GM21619 (cell line): ENCODE data around the gene VPS36.
"Not testable (repeated sequence)": the region's sequence is repeated elsewhere in the genome, so short reads cannot be mapped to it uniquely, and the experiment has no call there.

Source experiments
- ATAC-seq: cut with Tn5 transposase; IDR thresholded peaks from one replicate; pipeline ENCODE4 v1.9.1; 2021; ENCODE audit not compliant: unreplicated experiment

Gene VPS36, protein sequence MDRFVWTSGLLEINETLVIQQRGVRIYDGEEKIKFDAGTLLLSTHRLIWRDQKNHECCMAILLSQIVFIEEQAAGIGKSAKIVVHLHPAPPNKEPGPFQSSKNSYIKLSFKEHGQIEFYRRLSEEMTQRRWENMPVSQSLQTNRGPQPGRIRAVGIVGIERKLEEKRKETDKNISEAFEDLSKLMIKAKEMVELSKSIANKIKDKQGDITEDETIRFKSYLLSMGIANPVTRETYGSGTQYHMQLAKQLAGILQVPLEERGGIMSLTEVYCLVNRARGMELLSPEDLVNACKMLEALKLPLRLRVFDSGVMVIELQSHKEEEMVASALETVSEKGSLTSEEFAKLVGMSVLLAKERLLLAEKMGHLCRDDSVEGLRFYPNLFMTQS

DNA sequence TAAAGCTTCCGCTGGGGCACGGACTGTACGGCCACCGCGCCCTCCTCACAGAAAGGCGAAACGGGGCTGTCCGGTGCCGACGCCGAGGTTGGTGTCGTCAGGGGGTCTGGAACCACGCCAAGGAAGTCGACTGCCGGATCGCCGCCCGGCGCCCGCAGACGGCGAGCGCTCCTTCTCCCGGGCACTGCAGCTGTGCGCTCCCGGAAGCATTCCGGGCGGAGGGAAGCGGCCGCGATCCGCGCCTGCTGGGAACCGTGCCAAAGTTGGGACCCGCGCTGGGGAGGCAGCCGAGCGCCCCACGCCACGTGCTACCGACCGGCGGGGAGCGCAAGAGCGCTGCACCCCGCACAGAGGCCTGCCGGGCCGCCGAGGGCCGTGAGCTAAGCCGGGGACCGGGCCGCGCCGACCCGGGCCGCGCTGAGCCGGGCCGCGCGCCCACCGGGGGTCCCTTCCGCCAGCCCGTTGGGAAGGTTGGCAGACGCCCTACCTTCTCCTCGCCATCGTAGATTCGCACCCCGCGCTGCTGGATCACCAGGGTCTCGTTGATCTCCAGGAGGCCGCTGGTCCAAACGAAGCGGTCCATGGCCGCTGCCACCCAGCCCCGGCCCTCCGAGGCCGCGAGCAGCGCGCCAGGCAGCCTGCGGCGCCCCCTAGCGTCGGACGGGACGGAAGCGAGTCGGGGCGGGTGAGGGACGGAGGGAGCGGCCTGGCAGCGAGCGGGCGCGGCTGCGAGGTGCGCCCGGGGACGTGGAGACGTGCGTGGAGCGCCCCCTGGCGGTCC, at the start of gene VPS36:
Gene VPS36 (minus strand): TSS at position 623 of the 781 bp plus-strand sequence. CDS start 40 bp downstream, at position 583.
- peak; percentile 63 for ATAC-seq

DNA sequence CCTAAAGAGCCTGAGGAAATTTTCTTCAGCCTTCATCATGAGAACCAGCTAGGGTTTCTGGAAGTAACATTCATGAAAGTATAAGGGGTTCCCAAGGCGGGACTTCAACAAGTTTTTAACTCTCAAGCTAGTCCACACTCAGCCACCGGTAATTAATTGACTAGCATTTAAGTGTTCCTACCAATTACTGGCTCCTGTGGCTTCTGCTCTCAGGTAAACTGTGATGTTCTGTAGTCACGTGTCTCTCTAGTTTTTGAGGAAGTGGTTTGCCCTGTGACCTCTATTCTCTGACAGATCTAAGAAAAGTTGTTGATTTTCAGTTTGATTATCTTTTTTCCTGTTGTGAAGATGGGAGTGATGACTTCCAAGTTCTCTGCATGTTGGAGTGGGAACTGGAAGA, 47.5 kb upstream of the VPS36 start:
- peak; percentile 92 for ATAC-seq

DNA sequence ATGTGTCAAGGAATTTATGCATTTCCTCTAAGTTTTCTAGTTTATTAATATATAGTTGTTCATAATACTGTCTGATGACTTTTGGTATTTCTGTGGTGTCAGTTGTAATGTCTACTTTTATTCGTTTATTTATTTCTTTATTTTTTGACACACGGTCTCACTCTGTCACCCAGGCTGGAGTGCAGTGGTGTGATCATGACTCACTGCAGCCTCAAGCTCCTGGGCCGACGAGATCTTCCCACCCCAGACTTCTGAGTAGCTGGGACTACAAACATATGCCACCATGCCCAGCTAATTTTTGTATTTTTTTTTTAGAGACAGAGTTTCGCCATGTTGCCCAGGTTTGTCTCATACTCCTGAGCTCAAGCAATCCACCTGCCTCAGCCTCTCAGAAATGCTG, 43.8 kb upstream of the VPS36 start:
- not testable (repeated sequence) for ATAC-seq

DNA sequence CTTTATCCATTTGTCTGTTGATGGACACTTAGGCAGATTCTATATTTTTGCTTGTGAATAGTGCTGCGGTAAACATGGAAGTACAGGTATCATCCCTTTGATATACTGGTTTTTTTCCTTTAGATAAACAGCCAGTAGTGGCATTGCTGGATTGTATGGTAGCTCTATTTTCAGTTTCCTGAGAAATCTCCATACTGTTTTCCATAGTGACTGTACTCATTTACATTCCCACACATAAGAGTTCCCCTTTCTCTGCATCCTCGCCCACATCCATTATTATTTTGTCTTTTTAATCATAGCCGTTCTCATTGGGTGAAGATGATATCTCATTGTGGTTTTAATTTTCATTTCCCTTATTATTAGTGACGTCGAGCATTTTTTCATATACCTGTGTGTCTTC, 40.6 kb upstream of the VPS36 start:
- not testable (repeated sequence) for ATAC-seq

DNA sequence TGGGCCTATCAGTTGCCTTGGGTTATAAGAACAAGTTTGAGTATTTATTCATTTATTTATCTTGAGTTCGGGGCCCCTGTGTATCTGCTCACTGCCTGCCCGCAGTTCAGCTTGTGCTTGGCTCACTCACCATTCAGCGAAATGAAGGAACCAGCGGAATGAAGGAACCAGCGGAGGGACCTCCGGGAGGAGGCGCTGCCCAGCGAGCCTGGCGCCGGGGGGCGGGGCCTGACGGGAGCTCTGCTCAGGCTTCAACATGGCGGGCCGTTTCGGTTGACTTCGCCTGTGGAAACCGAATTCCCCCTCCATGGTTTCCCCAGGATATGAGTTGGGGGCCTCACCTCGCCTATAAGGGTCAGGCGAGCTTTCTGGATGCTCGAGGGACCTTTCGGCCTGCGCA, 38.3 kb upstream of the VPS36 start:
- not testable (repeated sequence) for ATAC-seq

DNA sequence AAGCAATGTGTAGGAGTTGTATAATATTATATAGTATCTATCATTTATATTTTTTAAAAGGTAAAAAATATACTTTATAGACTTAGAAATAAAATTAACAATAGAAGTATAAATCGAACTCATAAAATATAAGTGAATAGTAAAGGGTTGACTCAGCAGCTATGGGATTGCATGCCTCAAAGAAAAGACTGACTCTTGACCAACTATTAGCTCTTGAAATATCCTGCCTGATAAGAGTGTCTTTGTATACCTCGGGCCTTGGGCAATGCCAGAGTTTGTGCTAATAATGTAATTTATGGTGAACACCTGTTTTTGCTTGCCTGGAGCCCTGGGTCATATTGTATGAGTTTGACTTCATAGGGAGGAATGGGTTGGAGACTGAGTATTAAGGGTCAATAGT, 36.6 kb upstream of the VPS36 start:
- not testable (repeated sequence) for ATAC-seq

DNA sequence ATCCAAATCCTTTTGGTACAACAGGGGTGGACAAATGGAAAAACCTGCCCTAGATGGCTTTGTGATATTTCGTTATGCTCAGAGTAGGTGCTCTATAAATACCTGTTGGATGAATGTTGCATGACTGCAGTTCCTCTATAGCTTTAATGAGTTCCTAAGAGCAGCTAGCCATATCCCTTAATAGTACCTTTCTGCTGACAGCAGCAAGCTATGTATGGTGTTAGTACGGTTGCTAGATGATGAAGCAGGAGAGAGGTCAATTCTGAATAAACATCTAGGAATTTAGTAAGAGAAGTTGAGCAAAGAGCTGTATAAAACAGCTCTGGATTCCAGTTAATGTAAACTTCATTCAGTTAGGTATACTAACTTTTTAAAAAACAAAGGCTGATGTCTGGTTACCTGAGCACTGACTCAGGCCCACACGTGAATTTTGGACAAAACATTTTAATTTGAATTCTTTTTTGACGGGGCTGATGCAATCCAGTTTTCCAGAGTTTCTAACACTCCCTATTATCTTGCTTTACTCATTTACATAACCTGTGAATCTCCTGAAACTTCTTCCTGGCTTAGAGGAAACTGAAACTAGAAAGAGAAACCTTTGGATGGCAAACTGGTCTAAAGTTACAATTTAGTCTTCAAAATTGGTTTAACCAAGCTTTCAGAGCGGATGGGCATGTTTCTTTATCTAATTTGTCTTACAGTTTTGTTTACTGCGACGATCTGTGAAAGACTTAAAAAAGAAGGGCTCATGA, 30.4 kb upstream of the VPS36 start:
- not testable (repeated sequence) for ATAC-seq

DNA sequence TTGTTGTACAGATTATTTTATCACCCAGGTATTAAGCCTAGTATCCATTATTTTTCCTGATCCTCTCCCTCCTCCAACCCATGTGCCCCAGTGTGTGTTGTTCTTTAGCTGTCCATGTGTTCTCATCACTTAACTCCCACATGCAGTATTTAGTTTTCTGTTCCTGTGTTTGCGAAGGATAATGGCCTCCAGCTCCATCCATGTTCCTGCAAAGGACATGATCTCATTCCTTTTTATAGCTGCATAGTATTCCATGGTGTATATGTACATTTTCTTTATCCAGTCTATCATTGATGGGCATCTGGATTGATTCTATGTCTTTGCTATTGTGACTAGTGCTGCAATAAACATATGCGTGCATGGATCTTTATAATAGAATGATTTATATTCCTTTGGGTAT, 18.1 kb upstream of the VPS36 start:
- ATAC-seq, result not testable (repeated sequence)

DNA sequence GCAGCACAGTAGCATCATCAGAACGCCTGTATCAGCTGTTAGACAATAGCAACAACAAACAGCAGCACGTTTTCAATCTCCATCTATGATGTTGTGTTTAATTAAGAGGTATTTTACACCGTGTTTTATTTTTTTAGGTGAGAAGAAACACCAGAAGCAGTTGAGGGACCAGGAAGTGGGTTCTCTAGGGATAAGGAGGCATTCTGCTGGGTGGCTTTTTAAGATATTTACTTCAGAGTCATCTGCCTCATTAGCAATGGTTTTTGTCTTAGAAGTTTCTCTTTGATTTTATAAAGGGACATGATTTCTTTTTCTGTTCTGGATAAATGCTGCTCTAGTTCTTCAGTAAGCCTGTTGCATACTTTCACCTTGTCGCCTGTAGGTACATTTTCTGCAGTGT, 13.1 kb upstream of the VPS36 start:
- ATAC-seq, result no peak

DNA sequence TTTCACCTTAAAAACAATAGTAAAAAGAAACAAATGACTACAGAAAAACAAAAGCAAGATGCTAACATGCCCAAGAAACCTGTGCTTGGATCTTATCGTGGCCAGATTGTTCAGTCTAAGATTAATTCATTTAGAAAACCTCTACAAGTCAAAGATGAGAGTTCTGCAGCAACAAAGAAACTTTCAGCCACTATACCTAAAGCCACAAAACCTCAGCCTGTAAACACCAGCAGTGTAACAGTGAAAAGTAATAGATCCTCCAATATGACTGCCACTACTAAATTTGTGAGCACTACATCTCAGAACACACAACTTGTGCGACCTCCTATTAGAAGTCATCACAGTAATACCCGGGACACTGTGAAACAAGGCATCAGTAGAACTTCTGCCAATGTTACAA, 10.8 kb upstream of the VPS36 start:
- no peak for ATAC-seq

DNA sequence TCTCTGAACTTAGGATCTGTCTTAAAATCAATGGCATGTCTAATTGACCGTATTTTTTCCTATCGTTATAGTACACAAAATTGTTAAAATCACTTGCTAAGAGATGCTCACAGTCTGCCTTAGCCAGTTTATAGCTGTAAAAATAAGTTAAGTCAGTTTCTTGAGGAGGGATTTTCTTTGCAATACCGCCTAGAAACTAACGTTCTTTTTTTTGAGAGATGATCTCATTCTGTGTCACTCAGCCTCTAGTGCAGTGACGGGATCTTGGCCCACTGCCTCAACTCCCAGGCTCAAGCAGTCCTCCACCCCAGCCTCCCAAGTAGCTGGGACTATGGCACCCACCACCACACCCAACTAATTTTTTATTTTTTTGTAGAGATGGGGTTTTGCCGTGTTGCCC, 9.2 kb upstream of the VPS36 start:
- no peak for ATAC-seq

DNA sequence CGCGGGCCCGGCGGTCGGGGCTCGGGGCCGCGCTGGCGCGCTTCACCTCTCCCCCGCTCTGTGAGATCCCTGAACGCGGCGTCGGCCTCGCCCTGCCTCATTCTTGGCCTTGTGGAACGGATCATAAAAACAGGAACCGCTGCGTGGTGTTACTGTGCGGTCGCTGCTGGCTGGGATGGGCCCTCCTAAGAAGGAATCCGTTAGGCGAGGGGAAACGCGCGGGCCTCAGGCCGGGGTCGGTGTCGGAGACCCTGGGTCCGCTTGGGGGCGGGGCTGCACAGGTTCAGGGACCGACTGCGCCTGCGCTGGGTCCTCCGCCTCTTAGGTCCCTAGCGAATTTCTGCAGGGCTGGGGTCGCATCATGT, 5.2 kb upstream of the VPS36 start:
- peak; percentile 28 for ATAC-seq

DNA sequence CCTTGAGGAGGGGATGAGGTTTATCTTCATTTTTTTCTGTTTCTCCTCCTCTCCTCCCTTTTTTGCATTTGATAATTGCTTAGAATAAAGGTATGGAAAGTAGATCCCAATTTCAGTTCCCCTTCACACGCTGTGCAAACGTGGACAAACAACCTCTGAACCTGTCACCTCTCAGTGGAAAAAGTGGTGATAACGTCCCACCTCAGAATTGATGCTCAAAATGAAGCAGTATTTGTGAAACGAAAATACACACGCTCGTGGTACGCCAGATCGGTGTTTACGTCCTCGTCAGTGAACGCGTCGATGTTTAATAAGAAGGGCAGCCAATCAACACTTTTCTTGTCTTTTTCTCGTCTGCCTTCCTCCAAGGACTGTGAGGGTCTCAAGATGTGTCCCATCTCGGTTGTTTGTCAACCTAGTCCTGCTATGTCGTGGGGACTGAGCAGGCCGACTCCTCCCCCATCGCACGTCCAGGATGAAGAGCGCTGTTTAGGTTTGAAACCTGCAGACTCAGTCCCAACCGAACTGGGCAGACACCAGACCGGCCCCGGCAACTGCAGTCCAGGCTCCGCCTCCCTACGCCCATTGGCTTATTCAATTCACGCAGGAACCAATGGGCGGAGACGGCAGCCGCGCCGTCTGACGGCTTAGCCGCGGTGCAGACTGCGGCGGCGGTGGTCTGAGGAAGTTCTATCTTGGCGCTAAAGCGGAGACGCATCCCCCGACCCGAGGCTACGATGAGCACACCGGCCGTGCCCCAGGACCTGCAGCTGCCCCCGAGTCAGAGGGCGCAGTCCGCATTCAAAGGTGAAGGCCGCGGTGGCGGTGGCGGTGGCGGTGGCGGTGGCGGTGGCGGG, 4.6 kb upstream of the VPS36 start, which contains the start of gene CKAP2:
Gene CKAP2 (plus strand): TSS at position 659 of the 857 bp plus-strand sequence. CDS start 79 bp downstream, at position 738.
- ATAC-seq, result peak; percentile 75

DNA sequence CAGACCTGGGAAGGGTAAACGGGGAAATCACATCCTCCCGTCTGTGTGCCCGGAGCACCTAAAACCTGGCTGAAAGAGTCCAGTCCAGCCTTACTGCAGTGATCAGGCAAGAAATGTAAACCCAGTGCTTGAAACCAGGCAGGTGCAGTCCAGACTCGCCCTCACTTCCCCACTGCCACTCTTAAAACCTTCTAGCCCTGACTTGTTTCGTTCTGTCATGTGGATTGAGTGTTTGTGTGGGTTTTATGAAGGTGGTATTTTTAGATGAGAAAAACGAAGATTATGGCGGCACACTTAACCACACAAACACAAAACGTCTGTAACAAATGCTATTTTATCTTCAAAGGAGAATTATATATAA, 4.0 kb upstream of the VPS36 start:
- peak; percentile 23 for ATAC-seq

DNA sequence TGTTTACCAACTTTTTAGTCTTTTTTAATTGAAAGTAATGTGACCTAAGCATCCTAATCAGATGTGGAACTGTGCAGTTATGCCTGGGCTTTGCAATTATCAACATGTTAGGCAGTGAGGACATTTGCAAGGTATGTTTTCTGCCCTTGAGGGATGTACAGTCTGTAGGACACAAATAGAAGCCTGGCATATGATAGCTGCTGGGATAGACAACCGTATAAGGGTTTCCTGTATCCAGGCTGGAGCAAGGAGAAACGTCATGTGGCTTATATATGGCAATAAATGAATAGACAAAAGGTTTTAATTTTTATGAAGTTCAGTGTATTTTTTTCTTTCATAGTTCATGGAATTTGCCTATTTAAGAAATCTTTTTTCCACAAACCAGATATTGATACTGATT, 2.0 kb upstream of the VPS36 start:
- no peak for ATAC-seq

DNA sequence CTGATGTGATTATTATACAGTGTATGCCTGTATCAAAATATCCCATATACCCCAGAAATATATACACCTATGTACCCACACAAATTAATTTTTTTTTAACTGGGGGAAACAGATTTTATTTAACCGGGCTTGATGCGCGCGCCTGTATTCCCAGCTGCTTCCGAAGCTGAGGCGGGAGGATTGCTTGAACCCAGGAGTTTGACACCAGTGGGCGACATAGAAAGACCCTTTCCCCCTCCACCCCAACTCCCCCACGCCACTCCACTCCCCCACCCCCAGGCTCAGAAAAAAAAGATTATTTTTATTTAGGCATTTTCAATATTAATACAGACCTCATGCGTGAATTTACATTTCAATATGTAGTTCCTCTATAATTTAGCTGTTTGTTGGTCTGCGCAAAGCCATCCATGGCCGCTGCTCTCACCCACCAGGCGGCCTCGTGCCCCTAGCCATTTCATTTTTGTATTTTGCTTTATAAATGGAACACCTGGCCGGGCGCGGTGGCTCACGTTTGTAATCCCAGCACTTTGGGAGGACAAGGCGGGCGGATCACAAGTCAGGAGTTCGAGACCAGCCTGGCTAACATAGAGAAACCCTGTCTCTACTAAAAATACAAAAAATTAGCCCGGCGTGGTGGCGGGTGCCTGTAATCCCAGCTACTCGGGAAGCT, 836 bp upstream of the VPS36 start:
- ATAC-seq, result no peak

DNA sequence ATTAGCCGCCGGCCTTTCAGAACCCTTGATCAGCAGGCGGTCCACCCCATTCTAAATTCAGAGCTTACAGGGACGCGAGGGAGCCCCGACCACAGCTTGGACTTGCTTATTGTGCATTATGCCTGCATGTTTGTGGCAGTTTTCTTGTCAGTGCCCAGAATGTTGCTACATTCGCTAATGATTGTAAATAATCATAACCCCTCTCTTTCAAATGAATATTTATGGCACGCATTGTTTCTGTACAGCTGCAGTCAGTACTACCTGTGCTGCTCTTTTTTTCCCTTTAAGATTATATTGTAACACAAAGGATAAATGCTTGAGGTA, 321 bp upstream of the VPS36 start:
- no peak for ATAC-seq

DNA sequence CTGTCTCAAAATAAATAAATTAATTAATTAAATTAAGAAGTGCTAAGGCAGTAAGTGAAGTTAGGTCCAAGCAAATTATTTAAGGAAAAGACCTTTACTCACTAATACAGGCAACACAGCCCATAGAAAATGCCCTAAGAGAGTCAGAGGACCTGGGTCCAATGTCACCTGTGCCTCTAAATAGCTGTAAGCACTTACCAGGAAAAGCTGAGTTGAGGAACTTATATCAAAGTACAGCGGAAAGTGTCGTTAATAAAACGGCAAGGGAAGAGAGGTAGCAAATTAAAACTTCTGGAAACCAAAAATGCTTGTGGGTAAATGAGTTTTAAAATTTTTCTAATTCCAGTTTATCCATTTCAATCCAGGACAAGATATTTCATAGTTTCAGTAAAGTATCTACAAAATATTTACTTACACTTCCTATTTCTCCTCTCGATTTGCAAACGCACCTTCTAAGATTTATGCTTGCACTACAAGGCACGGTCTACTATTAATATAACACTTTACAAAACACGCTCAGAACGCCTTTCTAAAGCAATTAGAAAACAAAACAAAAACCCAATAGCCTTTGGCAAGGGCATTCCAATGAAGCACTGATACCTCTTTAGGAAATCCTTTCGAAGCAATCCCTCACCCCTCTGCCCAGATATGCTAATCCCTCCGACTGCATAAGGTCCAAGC, 963 bp downstream of the VPS36 start:
- ATAC-seq, result no peak

DNA sequence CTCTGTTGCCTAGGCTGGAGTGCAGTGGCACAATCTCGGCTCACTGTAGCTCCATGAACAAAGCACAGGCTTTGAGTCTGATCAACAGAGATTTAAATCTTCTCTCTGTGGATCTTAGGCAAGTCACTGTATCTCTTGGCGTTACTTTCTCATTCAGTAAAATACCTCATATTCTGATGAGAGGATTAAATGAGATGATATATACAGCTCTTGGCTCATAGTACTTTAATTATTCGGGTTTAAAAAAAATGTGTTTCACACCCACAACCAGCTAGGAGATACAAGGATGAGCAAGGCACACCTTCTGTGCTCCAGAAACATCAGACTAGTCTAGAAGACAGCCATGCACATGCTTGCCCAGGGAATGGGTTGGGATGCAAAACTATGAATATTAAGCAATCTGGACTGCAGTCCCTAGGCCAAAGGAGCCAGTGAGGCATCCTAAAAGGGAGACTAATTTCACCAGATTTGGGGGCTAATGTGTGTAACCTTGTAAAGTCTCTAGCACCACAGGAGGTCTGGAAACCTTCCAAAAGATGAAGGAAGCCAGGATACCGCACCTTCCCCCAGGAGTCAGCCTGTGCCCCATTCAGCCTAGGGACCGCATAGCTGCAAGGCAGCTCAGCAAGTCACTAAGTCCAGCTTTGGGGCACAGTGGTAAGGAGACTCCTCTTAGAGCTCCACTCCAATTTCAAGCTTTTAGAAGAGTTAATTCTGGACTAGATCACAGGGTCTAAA, 2.5 kb downstream of the VPS36 start:
- ATAC-seq, result no peak
